GM18507 (cell line): Measurements from ENCODE around the gene TGM3.
A peak's percentile ranks its signal among the peaks of the same experiment; 100 is the strongest.

ENCODE experiments used
- DNase-seq: peaks from one replicate; pipeline ENCODE4 v3.0.0; 2011; ENCODE audit warnings: low read depth; ENCODE audit not compliant: insufficient read length; ENCODE audit errors: extremely low spot score
- FAIRE-seq: peaks from 2 replicates; lab custom pipeline; 2011; peaks lifted over from hg19 to GRCh38; lab: Jason Lieb, UNC

Gene TGM3

GRCh38 chr20:2281563-2281962 is 14.2 kb upstream of the TGM3 start:
- no peak for FAIRE-seq
- DNase-seq: no peak

GRCh38 chr20:2282181-2282580 is 13.6 kb upstream of the TGM3 start:
- DNase-seq (no peak), FAIRE-seq (no peak)

- no peak for FAIRE-seq
- no peak for DNase-seq
Observed at GRCh38 chr20:2283706-2284423, 11.9 kb upstream of the TGM3 start.

- FAIRE-seq (no peak), DNase-seq (no peak)
Observed at GRCh38 chr20:2285193-2285592, 10.6 kb upstream of the TGM3 start.

DNA sequence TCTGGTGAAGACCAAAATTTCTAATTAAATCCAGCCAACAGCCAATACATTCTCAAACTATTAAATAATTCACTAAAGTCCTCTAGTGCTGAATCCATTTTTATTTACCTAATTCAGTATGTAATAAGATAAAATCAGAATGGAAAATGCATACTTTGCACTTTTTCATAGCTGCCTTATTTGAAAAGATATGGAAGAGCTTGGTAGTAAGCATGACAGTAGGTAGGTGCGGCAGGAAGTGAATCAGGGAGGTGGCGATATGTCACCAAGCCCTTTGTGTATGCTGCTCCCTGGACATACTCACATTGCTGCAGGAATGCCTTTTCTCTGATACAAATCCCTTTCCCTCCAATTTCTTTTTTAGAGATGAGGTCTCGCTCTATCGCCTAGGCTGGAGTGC is 10.2 kb upstream of the TGM3 start:
- FAIRE-seq (no peak), DNase-seq (no peak)

DNA sequence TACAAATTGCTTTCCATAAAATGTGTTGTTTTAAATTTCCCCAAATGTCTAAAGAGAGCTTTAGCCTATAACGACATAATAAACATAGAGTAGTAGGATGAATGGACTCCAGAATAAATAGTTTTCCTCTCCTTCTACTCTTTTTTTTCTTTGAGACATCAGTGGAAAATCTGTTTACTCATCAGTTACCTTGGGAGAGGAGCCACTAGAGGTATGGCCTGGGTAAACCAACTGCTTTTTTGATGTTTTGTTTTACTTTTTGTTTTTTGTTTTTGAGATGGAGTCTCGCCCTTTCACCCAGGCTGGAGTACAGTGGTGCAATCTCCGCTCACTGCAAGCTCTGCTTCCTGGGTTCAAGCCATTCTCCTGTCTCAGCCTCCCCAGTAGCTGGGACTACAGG is 8.3 kb upstream of the TGM3 start:
- FAIRE-seq: no peak
- no peak for DNase-seq

GRCh38 chr20:2289475-2289874 is 6.3 kb upstream of the TGM3 start:
- DNase-seq (no peak), FAIRE-seq (no peak)

DNA sequence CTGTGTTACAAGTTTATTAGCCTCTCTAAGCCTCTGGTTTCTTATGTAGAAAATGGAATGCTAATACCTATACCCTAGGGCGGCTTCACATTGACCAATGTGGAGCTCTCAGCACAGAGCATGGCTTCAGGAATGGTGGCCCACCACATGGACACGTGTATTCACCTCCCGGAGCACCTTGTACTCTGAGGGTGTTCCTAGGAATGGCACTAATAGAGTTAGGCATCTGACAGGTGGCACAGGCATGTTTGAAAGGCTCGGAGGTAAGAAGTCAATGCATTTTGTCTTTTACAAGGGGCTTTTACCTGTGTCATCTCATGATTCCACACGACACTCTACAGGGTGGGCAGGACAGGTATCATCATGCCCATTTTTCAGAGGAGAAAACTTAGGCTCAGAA is 5.3 kb upstream of the TGM3 start:
- FAIRE-seq: no peak

DNA sequence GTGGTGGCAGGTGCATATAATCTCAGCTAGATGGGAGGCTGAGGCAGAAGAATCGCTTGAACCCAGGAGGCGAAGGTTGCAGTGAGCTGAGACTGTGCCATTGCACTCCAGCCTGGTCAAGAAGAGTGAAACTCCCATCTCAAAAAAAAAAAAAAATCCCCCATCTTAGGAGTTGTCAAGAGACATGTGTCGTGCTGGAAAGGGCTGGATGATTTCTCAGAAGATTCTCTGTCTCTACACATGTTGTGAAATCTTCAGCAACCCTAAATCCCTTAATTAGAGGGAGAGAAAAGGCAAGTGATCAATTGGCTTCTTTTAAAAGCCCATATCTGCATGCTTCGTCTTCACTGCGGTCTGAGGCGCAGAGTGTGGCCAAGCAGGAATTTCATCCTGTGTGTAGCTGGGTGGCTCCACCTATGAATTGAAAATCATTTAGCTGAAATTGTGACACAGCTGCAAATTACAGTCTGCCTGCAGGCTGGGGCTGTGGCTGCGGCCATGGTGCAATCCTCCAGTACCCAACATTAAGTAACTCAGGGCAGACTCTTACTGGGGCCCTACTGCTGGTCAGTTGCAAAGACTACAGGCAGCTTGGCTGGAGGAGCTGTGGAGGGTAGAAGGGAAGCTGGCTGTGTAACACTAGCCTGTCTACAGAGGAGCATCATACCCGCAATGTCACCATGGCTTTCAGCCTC is 3.2 kb upstream of the TGM3 start:
- FAIRE-seq (no peak), DNase-seq (no peak)

More for the DNA sequence above, 5.3 kb upstream of the TGM3 start:
- DNase-seq: no peak

DNA sequence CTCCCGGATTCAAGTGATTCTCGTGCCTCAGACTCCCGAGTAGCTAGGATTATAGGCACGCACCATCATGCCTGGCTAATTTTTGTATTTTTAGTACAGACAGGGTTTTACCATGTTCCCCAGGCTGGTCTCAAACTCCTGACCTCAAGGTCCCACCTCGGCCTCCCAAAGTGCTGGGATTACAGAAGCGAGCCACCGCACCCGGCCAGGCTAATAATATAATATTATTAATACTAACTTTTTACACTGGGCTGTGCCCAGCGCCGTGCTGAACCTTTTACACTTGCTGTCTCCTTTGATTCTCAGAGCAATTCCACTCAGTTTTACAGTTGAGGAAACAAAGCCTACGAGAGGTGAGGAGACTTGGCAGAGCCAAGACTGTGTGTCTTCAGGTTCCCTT is 2.3 kb upstream of the TGM3 start:
- FAIRE-seq: no peak

GRCh38 chr20:2293971-2294370 is 1.8 kb upstream of the TGM3 start:
- no peak for FAIRE-seq
- no peak for DNase-seq

More for the DNA sequence above, 2.3 kb upstream of the TGM3 start:
- no peak for DNase-seq

- FAIRE-seq: no peak
Observed at GRCh38 chr20:2295286-2295685, 515 bp upstream of the TGM3 start.

GRCh38 chr20:2296524-2297356 is 939 bp downstream of the TGM3 start:
- FAIRE-seq: no peak

More at GRCh38 chr20:2295286-2295685, 515 bp upstream of the TGM3 start:
- no peak for DNase-seq

GRCh38 chr20:2297357-2297728 is 1.5 kb downstream of the TGM3 start:
- FAIRE-seq (no peak), DNase-seq (no peak)

More at GRCh38 chr20:2296524-2297356, 939 bp downstream of the TGM3 start:
- DNase-seq: no peak

GRCh38 chr20:2298116-2298515 is 2.3 kb downstream of the TGM3 start:
- DNase-seq (no peak), FAIRE-seq (no peak)

DNA sequence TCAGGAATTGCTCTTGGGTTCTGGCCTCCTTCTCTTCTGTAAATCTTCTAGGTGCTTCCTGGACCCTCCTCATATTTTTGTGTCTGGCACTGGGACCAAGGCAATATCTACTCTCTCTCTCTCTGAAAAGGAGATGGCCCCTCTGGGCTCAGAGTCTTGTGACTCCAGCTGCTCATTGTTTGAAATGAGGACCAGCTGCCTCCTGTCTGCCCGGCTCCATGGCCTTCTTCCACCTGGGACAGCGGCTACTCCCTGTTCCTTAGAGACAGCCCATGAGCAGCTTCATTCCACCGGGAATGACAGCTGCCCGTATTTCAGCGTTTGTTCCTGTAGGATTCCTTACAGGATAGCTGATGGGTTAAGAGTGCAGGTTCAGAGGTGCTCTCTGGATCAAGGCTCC is 2.9 kb downstream of the TGM3 start:
- FAIRE-seq: no peak

DNA sequence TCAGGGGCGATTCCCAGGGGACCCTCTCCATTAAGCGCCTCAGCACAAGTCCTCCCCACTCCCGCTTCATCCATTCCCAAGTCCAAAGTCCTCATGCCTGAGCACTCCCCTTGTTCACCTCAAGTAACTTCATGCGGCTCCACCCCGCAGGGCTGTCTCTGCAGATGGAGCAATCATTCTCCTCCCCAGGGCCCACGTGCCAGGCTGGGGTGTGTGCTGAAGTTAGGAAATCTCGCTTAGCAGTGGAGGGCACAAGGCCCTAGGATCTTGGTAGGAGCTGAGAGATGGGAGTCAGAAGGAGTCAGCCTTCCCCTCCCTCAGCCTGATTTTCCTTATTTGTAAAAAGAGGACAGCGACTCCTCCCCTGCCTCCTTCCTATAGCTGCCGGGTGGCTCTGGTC is 3.5 kb downstream of the TGM3 start:
- no peak for DNase-seq
- FAIRE-seq: no peak

More for the DNA sequence above, 2.9 kb downstream of the TGM3 start:
- DNase-seq: no peak

DNA sequence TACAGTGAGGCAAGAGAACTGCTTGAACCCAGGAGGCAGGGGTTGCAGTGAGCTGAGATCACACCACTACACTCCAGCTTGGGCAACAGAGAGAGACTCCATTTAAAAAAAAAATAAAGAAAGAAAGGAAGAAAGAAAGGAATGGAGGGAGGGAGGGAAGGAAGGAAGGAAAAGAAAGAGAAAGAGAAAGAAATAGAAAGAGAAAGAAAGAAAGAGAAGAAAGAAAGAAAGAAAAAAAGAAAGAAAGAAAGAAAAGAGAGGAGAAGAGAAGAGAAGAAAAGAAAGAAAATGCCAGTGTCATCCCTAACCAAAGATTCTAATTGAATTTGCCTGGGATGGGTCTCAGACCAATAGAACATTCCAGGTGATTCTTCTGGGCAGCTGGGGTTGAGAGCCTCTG is 4.2 kb downstream of the TGM3 start:
- DNase-seq: no peak
- no peak for FAIRE-seq

DNA sequence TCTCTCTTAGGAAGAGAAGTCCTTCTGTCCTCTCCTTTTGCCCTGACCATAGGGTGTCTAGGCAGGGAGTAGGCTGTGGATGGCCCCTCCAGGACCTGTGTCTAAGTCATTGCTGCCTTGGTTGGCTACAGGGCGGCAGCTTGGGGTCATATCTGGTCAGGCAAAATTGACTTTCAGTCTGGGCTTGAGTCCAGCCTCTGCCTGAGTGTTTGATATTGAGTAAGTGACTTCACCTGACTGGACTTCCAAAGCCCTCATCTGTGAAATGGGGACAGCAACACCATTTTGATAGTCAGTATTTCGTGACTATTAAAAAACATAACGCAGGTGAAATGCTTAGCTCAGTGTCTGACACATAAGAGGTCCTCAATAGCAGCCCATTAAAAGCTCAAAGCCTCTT is 4.6 kb downstream of the TGM3 start:
- no peak for DNase-seq

GRCh38 chr20:2301164-2301622 is 5.4 kb downstream of the TGM3 start:
- DNase-seq: peak; percentile 32
- FAIRE-seq: peak; percentile 54

More for the DNA sequence above, 4.6 kb downstream of the TGM3 start:
- no peak for FAIRE-seq
